ENCODE data around the gene KIAA1671. TPM values are rescaled to one million over a fixed set of nuclear protein-coding genes. Genes with fewer than 3 reads are reported as not detected.
"Not testable (repeated sequence)": the region's sequence is repeated elsewhere in the genome, so short reads cannot be mapped to it uniquely, and the experiment has no call there.

Gene KIAA1671
- total RNA-seq, 1 experiment from 2014 or later, result 9.6 TPM

GRCh38 chr22:25216230-25216629 lies 263.7 kb downstream of the KIAA1671 start:
- in situ Hi-C loops (cut with HindIII; ENCODE audit: low sequenced_read_pairs), result no loop called here
- no peak for DNase-seq (ENCODE audit: low spot score)

GRCh38 chr22:25219211-25219689 lies 266.7 kb downstream of the KIAA1671 start, which contains the start of gene CRYBB2:
Gene CRYBB2, plus strand, starts transcription at chr22:25219639. Its CDS starts 1,791 bp downstream, at chr22:25221430.
- in situ Hi-C loops (cut with HindIII; ENCODE audit: low sequenced_read_pairs), result no loop called here

GRCh38 chr22:25219948-25220442 lies 267.5 kb downstream of the KIAA1671 start:
- DNase-seq (ENCODE audit: low spot score), result no peak
- in situ Hi-C loops (cut with HindIII; ENCODE audit: low sequenced_read_pairs), result no loop called here

More at GRCh38 chr22:25219211-25219689, 266.7 kb downstream of the KIAA1671 start, which contains the start of gene CRYBB2:
- no peak for DNase-seq (ENCODE audit: low spot score)

- in situ Hi-C loops (cut with HindIII; ENCODE audit: low sequenced_read_pairs), result no loop called here
- DNase-seq (ENCODE audit: low spot score), result no peak
These were observed 269.3 kb downstream of the KIAA1671 start for GRCh38 chr22:25221790-25222189.

GRCh38 chr22:25223269-25223850 lies 270.8 kb downstream of the KIAA1671 start:
- no peak for DNase-seq (ENCODE audit: low spot score)
- in situ Hi-C loops (cut with HindIII; ENCODE audit: low sequenced_read_pairs), result no loop called here

- no peak for DNase-seq (ENCODE audit: low spot score)
- in situ Hi-C loops (cut with HindIII; ENCODE audit: low sequenced_read_pairs), result no loop called here
These were observed 276.3 kb downstream of the KIAA1671 start for GRCh38 chr22:25228822-25229221.

GRCh38 chr22:25230760-25231159 lies 278.2 kb downstream of the KIAA1671 start:
- in situ Hi-C loops (cut with HindIII; ENCODE audit: low sequenced_read_pairs); DNase-seq (ENCODE audit: low spot score): not testable (repeated sequence)

GRCh38 chr22:25232301-25232700 lies 279.8 kb downstream of the KIAA1671 start:
- no peak for DNase-seq (ENCODE audit: low spot score)
- in situ Hi-C loops (cut with HindIII; ENCODE audit: low sequenced_read_pairs), result no loop called here

GRCh38 chr22:25233706-25234105 lies 281.2 kb downstream of the KIAA1671 start:
- in situ Hi-C loops (cut with HindIII; ENCODE audit: low sequenced_read_pairs), result not testable (repeated sequence)

GRCh38 chr22:25235547-25236290 lies 283.2 kb downstream of the KIAA1671 start:
- in situ Hi-C loops (cut with HindIII; ENCODE audit: low sequenced_read_pairs), result no loop called here
- DNase-seq (ENCODE audit: low spot score), result peak; percentile 36

More at GRCh38 chr22:25233706-25234105, 281.2 kb downstream of the KIAA1671 start:
- DNase-seq (ENCODE audit: low spot score), result not testable (repeated sequence)

GRCh38 chr22:25236417-25236816 lies 283.9 kb downstream of the KIAA1671 start:
- in situ Hi-C loops (cut with HindIII; ENCODE audit: low sequenced_read_pairs), result no loop called here
- DNase-seq (ENCODE audit: low spot score), result no peak

- in situ Hi-C loops (cut with HindIII; ENCODE audit: low sequenced_read_pairs), result no loop called here
- DNase-seq (ENCODE audit: low spot score), result no peak
These were observed 285.0 kb downstream of the KIAA1671 start for GRCh38 chr22:25237503-25237902.

GRCh38 chr22:25238058-25238457 lies 285.5 kb downstream of the KIAA1671 start:
- DNase-seq (ENCODE audit: low spot score); in situ Hi-C loops (cut with HindIII; ENCODE audit: low sequenced_read_pairs): not testable (repeated sequence)

Other genes starting within 250 kb of the KIAA1671 start
- not detected in 2 replicates for gene PIWIL3, start 178.0 kb upstream of the KIAA1671 start, total RNA-seq (2014; rRNA removed; shearing (Covaris generic))
- not detected in 2 replicates for gene SGSM1, start 146.5 kb upstream of the KIAA1671 start, total RNA-seq (2014; rRNA removed; shearing (Covaris generic))
- gene LHFPL7, start 6.0 kb upstream of the KIAA1671 start, total RNA-seq (2014; rRNA removed; shearing (Covaris generic)), result not detected in 2 replicates
- not detected in 2 replicates for gene CRYBB3, start 247.1 kb downstream of the KIAA1671 start, total RNA-seq (2014; rRNA removed; shearing (Covaris generic))

Measured in G401 (cell line).